Gastroesophageal sphincter (tissue), 3 donors: ENCODE measurements around the gene XXYLT1.

Experiments
- POLR2A ChIP-seq, 2 donors: fragments of 450-650 bp; IDR thresholded peaks; one replicate each; pipeline ENCODE4 v1.6.1; 2017; ENCODE audit warnings: antibody characterized with exemption in 2 of 2, mild to moderate bottlenecking in 2 of 2, moderate library complexity in 1 of 2
- POLR2AphosphoS5 ChIP-seq: sonication (generic); formaldehyde crosslinking; IDR thresholded peaks from one replicate; pipeline ENCODE4 v1.6.1; 2017; ENCODE audit warnings: antibody characterized with exemption
- TF ChIP-seq, protein P1 (sequence below), 4 experiments: fragments of 200-600 bp in 2 of 4; fragments of 450-650 bp in 2 of 4; sonication (generic) in 1 of 4; IDR thresholded peaks; one replicate each; pipeline ENCODE4 v1.5.1; 2017 to 2019; ENCODE audit warnings: antibody characterized with exemption in 4 of 4, mild to moderate bottlenecking in 2 of 4, moderate library complexity in 2 of 4

DNA sequence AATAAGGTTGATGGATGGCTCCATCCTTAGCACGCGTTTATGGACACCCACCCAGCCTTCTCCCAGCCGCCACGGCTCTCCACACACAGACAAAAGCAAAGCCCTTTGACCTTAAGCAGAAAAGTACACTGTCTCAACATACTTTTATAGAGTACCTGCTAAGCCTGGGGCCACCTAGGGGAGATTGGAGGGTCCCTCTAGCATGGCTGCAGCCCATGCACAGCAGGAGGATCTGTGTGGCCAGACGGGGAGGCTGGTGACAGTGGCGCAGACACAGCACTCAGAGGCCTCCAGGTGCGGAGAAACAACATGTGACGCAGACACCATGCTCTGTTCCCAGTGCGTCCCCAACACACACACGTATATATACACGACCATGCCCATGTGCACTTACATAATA lies 174.9 kb downstream of the XXYLT1 start:
- TF ChIP-seq POLR2A (IDR thresholded peaks at IDR 0.05) (no peak), POLR2AphosphoS5 (no peak)
- TF ChIP-seq, protein P1, sequence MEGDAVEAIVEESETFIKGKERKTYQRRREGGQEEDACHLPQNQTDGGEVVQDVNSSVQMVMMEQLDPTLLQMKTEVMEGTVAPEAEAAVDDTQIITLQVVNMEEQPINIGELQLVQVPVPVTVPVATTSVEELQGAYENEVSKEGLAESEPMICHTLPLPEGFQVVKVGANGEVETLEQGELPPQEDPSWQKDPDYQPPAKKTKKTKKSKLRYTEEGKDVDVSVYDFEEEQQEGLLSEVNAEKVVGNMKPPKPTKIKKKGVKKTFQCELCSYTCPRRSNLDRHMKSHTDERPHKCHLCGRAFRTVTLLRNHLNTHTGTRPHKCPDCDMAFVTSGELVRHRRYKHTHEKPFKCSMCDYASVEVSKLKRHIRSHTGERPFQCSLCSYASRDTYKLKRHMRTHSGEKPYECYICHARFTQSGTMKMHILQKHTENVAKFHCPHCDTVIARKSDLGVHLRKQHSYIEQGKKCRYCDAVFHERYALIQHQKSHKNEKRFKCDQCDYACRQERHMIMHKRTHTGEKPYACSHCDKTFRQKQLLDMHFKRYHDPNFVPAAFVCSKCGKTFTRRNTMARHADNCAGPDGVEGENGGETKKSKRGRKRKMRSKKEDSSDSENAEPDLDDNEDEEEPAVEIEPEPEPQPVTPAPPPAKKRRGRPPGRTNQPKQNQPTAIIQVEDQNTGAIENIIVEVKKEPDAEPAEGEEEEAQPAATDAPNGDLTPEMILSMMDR (IDR thresholded peaks at IDR 0.05): no peak
